Activated CD4-positive, alpha-beta T cell treated with anti-CD3 and anti-CD28 coated beads, Interleukin-2, amount 50 U/mL, for 1 hour (primary cell): ENCODE data around the gene TEX14.
"Not testable (repeated sequence)": the region's sequence is repeated elsewhere in the genome, so short reads cannot be mapped to it uniquely, and the experiment has no call there.

Experiments
- DNase-seq: peaks from one replicate; pipeline ENCODE4 v3.0.0-alpha.2; 2020

The TEX14 gene

DNA sequence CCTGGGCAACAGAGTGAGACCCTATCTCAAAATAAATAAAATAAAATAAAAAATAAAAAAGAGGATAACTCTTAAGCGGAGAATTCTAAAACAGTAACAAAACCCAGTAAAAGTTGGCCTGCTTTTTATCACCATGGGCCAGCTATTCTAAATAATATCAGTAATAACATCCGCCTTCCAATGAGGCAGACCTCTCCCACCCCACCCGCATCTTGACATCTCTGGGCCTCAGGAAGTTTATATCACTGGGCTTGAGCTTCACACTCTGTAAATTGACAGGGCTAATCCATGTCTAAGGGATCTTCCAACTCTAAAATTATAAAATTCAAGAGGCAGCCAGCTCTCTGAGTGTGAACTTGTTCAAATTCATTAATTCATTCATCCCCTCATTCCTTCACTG lies 94.5 kb downstream of the TEX14 start:
- DNase-seq: no peak

DNA sequence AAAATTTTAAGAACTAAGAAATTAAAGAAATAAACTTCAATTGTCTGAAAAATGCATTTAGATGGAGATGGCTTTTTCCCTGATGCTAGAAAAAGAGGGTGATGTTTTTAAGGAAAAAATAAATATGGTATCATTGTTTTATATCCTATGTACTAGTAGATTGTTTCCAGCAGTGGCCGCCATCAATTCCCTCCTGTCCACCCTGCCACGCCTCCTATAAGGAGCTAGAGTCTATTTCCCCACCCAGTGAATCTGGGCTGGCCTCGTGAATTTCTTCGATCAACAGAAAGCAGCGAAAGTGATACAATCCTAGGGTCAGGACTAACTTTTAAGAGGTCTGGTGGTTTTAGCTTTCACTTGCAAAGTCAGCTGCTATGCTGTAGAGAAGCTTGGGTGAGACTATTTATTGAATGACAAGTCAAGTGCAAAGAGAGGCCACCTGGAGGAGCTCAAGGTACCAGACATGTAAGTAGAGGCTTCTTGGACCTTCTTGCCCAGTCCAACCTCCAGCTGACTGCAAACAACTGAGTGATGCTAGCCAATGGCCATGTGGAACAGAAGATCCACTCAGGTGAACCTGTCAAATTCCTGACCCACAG lies 96.6 kb downstream of the TEX14 start:
- no peak for DNase-seq

DNA sequence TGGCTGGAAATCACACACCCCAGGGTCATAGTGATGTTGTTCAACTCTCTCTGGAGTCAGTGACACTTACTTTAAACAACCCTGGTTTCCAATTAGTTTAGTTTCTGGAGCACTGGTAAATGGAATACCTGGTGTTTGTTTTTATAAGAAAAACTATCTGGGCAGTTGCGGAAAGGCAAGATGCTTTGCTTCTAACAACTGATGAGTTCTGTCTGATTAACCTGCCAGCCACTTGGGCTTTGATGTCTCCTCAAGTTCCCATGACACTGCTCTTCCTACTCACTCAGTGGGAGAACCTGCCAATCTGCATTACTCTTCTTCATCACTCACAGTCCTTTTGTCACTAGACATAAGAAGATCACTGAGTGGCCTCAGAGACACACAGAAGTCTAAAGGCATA lies 98.7 kb downstream of the TEX14 start:
- no peak for DNase-seq

DNA sequence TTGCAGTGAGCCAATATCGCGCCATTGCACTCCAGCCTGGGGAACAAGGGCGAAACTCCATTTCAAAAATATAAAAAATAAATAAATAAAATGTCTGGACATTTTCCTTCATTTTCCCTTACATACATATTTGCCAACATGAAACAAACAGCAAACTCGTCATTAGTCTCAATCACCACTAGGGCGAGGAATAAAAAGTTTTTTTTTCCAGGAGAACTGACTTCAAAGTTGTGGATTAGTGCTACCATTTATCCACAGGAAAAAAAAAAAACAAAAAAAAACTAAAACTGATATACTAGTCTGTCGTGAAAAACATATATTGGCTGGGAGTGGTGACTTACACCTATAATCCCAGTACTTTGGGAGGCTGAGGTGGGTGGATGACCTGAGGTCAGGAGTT lies 100.4 kb downstream of the TEX14 start:
- DNase-seq: no peak

DNA sequence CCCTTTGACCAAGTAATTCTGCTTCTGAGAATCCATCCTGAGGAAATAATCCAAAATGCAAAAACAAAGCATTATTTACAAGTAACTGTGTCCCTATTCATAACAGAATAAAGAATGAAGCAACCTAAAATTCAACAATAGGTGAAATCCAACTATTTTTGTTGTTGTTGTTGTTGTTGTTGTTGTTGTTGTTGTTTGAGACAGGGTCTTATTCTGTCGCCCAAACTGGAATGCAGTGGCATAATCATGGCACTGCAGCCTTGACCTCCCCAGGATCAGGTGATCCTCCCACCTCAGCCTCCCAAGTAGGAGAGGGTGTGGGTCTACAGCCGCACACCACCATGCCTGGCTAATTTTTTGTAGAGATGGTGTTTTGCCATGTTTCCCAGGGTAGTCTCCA lies 101.5 kb downstream of the TEX14 start:
- DNase-seq: no peak

DNA sequence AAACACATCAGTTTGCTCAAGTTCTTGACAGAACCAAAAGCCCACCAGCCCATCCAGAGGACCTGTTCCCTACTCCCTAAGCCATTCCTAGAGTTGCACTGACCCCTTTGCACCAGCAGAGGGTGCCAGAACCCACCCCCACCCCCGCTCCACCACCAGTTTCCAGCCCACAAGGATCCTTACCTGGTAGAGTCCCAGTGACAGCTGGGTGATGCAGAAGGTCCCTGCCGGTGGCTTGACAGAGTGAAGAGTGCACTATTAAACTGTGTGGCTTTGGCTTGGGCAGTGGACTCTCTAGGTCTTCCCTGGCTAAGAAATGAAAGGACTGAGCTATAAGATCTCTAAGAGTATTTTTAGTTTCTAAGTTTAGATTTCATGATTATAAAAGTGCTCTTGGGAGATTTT lies 104.1 kb downstream of the TEX14 start:
- DNase-seq: peak; percentile 58

DNA sequence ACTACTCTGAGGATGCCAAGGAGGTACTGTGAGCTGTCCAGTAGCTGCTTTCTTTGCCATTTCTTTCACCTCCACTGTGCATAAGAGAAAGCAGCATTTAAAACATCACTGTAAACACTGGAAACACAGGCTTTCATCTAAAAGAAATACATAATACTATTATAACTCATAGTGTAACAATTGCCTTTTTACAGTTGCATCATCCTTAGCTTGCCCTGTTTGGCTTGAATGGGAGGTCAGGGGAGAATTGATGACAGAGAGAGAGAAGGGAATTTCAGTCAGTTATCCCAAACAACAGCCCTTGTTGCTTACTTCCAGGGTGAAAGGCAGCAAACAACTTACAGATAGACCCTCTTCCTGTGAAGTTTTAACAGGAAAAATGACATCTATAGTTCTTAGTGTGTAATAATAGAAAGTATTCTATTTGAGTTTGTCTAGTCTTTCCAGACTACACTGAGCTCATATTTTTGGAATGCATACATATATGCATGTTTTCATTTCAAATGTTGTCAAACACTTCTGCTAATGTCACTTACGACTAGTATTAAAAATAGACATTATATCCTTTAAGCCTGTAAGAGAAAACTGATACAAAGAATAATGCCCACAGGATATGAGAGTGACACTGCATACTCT lies 105.7 kb downstream of the TEX14 start:
- no peak for DNase-seq

DNA sequence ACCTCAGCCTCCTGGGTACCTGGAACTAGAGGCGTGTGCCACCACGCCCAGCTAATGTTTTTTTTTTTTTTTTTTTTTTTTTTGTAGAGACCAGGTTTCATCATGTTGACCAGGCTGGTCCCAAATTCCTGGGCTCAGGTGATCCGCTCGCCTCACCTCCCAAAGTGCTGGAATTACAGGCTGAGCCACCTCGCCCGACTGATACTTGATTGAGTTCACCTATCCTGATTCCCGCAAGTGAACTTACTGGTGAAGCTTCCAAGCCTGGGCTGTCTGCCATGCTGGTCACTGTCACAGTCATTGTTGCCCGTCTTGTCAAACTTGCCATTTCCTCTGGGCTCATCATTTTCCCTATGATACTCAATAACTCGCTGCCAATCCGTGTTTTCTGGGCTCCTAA lies 106.3 kb downstream of the TEX14 start:
- no peak for DNase-seq

DNA sequence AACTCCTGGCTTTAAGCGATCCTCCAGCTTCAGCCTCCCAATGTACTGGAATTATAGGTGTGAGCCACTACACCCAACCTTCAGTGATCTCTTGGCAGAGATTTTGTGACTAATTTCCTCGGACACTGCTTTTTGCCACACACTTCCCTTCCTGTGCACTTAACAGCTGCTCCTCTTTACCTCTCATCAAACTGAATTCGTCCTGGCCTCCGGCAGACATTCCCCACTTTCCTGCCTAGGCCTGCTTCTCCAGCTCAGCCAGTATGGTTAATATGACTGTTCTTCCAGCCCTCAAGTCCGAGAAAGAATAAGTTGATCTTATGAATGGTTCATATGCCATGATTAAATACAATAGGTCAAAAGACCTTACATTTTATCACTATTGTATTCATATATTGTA lies 108.4 kb downstream of the TEX14 start:
- DNase-seq: no peak

DNA sequence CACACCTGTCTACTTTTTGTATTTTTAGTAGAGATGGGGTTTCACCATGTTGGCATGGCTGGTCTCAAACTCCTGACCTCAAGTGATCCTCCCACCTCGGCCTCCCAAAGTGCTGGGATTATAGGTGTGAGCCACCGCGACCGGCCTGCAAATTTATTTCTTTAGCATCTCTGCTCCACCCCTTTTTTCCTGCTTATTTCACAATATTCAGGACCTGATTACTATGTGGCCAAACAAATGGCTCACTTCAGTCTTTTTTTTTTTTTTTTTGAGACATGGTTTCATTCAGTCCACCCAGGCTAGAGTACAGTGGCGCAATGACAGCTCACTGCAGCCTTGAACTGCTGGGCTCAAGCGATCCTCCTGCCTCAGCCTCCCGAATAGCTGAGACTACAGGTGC lies 109.1 kb downstream of the TEX14 start:
- not testable (repeated sequence) for DNase-seq

DNA sequence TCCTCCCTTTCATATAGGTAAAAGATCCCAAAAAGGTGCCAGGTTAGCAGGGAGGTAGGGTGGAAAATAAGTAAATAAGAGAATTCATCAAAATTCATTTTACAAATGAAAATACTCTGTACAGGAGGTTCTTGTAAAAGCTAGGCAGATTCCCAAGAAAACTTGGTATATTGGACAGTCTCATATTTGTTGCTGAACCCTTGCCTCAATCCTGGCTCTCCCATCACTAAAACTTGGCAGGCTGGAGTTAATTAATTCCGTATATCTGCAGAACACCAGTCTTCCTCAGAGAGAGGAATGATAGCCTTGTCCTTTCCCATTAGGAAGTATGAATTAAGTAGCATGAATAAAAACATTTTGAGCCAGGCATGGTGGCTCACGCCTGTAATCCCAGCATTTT lies 111.2 kb downstream of the TEX14 start:
- no peak for DNase-seq

DNA sequence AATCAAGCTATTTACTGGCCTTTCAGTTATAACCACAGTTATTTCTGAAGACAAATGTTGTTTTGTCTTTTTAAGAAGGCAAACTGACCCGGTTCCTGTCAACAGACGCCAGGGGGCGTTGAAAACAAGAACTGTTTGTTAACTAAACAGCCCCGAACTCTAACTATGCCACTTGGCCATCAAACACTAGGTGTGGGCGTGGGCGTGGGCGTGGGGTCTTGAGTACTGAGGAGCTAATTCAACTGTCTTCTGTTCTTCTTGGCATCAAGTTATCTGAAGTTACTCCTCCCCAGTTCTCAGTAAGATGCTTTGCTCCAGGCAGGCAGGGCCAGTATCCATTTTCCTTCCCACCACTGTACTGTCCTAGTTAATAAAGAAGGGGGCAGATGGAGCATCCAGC lies 114.1 kb downstream of the TEX14 start:
- peak; percentile 42 for DNase-seq

DNA sequence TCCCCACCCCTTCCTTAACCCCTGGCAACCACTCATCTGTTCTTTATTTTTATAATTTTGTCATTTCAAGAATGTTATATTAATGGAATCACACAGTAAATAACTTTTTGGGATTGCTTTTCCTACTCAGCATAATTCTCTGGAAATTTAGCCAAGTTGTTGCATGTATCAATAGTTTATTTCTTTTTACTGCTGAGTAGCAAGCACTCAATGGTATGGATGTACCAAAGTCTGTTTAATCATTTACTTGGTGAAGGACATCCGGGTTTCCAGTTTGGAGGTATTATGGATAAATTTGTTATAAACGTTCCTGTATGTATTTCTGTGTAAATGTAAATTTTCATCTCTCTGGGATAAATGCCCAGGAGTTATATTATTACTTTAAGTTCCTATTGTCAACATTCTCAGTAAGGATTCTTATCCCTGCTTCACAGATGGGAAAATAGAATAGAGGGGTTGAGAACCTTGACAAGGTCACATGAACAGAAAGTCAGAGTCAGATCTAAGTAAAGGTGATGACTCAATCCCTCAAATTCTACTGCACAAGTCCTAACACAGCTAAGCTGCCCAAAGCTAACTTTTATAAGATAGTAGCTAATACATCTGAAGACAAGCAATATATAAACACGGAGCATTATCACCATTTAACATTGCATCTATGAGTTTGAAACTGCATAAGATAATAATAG lies 115.0 kb downstream of the TEX14 start:
- no peak for DNase-seq

DNA sequence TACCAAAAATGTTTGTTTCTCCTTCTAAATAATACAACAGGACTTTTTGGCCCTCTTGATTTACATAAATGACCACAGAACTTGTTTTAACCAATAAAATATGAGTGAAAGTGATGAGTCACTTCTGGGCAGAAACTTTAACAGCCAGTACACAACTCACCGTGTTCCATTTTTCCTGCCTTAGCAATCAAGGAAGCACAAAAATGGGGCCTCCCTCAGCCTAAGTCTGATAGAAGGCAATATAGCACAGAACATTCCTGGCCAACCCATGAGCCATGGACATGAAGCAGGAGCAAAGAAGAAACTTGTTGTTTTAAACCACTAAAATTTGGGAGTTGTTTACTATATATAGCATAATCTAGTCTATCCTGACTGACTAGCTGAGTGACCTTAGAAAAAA lies 116.3 kb downstream of the TEX14 start:
- no peak for DNase-seq

DNA sequence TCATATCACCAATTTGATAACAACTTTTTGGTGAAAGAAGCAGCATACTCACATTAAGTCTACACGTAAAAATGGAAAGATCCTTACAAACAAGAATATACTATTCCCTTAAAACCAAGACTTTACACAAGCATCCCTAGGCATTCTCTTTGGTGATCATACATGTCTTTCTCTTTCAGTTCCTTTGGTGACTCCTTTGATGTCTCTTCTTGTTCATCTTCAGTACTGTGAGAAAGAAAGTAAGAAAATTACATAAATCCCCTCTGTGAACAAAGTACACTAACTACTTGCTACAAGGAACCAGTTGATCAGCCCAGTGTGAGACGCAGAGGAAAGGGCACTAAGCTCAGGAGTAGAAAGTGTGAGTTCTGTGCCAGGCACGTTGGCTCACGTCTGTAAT lies 117.8 kb downstream of the TEX14 start:
- no peak for DNase-seq

DNA sequence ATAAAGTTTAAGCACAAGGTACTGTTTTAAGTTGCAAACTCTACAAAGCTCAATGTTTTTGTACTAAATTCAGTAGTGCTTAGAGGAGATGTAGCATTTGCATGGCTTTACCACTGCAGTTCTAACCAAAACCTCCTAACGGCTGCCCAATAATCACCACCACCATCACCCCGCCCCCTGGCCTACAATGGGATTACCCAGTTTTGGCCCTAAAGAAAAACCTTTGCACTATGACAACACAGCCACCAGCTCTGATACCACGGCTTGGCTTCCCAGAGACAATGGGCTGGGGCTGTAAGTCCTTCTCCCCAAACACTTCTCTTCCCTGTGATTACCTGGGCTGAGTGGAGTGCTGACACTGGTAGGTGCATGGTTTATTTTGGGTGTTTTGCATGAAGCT lies 119.0 kb downstream of the TEX14 start:
- no peak for DNase-seq

DNA sequence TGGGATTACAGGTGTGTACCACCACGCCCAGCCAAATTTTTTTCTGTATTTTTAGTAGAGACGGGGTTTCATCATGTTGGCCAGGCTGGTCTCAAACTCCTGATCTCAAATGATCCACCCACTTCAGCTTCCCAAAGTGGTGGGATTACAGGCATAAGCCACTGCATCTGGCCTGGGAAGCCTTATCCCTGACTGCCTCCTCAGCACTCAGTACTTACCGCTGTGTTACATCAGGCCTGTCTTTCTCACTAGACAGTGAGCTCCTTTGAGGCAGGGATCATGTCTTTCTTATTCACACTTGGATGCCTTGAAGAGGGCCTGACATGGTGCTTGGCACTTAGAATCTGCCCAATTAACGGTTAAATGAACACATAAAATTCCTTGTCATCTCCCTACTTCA lies 121.1 kb downstream of the TEX14 start:
- no peak for DNase-seq

DNA sequence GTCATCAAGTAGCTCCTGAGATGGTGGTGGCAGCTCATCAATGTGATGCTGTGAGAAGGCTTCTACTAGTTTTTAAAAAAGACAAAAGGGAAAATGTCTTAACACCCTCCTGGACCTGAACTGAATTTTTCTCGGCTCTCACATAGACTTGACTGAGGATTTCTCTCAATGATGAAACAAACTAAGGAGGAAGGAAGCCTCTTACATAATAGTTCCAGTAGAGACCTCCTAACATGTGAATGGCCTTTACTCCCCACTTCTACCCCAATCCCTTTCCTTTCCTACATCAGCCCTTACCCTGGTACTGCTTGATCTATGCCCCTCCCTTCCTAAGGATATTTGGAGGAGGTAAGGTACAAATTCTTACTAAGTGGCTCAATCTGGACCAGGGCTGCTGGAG lies 122.6 kb downstream of the TEX14 start:
- DNase-seq: no peak

DNA sequence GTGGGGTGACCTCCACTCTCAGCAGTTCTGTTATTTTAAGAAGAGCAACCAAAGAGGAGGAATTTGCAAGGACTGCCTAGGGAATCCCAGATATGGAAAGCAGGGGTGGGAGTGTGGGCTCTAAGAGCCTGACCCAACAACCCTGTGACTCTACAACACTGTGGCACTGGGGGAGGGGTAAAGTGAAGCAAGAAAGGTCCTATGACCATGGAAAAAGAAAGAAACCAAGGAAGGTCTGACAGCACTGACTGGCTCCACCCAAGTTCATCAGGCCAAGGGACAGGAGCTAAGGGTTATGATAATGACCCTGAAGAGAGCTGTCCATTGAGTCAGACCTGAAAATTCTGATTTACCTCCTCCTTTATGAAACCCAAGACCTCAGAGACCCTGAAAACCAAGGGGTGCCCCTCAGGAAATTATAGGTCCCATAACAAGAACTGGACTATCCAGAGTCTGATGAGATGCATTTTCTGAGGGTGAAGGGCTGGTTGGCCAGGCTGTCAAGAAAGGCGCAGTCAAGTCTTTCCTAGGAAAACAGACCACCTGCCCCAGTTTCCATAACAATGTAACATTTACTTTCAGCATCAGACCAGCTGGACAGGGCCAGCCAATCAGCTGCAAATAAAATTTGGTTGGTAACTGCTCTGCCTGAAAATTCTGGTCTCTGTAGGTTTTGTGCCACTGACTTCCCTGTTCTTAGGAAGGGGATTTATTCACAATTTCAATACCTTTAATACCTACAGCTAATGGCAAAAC lies 123.6 kb downstream of the TEX14 start:
- no peak for DNase-seq

DNA sequence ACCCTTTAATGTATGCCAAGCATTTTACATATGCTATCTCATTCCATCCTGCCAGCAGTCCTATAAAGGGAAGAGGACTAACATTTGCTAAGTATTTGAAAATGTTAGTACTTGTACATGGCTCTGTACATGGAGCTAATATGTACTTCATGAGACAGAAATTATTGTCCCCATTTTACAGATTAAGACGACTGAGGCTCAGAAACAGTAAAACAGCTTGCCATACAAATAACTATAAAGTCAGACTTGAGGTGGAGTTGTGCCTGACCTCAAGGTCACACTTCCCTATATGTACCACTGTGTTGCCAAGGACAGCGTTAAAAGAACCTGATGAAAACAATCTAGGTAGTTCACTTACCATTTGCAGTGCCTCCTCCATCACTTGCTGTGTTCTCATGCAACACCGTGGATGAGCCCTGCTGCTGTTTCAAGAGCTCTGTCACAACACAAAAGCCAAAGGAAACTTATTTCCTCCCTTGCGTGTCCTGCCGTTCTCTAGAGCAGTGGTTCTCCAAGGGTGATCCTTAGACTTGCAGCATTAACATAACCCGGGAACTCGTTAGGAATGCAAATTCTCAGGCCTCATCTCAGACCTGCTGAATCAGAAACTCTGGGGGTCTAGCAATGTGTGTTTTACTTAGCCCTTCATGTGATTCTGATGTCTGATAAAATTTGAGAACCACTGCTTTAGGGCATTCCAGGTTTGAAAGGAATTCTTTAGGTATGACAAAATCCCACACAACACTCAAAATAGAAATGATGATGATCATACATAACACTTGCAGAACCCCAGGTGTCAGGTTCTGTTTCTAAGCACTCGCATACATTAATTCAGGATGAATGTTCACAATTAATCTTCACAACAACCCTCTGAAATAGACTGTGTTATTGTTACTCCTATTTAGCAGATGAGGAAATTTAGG lies 126.2 kb downstream of the TEX14 start:
- DNase-seq: no peak

DNA sequence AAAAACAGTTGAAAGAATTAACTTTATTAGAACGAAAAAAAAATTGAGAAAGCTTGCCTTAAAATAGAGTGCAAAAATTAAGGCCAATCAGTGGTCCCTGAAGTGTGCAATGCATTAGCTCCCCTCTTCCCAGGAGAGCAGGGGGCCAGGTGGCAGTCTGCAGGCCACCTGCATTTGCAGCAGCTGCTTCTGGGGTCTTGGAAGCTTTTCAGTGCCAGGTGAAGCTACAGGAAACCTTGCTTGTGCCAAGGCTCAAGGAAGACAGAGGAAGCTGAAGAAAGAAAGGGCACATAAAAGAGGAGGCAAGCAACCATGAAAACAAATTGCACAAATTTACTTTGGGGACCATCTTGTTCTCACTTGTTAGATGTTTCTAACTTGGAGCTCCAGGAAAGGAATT lies 126.9 kb downstream of the TEX14 start:
- no peak for DNase-seq

DNA sequence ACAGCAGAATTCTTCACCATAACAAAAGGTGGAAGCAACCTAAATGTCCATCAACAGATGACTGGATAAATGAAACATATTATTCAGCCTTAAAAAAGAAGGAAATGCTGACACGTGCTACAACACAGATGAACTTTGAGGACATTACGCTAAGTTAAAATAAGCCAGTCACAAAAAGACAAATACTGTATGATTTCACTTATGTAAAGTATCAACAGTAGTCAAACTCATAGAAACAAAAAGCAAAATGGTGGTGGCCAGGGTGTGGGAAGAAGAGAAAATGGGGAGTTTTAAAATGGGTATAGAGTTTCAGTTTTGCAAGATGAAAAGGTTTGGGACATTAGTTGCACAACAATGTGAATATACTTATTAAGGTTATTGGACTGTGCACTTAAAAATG lies 127.6 kb downstream of the TEX14 start:
- DNase-seq: no peak

DNA sequence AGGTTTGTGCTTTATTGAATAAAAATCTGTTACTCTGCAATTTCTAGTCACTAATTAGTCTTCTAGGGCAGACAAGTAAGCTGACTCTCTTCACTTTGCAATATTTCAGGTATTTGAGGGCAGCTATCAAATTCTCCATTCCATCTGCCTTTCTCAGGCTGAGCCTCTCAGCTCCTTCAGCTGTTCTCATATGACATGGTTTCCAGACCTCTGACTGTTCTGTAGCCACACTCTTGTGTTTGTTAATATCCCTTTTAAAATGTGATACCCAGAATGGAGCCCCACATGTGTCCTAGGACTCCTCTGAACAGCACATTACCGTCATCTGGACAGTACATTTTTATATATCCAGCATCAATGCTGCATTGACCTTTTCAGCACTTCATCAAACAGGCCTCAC lies 131.3 kb downstream of the TEX14 start:
- DNase-seq: no peak
